ENCODE data around the gene PNLDC1. TPM values are rescaled to one million over a fixed set of nuclear protein-coding genes. Genes with fewer than 3 reads are reported as not detected.

Gene PNLDC1
- total and polyA plus RNA-seq, 9 of the 15 experiments (the other 6 are each of a cell fraction or from before 2014, with no cell fraction given): 0.12 TPM; not detected in 8

DNA sequence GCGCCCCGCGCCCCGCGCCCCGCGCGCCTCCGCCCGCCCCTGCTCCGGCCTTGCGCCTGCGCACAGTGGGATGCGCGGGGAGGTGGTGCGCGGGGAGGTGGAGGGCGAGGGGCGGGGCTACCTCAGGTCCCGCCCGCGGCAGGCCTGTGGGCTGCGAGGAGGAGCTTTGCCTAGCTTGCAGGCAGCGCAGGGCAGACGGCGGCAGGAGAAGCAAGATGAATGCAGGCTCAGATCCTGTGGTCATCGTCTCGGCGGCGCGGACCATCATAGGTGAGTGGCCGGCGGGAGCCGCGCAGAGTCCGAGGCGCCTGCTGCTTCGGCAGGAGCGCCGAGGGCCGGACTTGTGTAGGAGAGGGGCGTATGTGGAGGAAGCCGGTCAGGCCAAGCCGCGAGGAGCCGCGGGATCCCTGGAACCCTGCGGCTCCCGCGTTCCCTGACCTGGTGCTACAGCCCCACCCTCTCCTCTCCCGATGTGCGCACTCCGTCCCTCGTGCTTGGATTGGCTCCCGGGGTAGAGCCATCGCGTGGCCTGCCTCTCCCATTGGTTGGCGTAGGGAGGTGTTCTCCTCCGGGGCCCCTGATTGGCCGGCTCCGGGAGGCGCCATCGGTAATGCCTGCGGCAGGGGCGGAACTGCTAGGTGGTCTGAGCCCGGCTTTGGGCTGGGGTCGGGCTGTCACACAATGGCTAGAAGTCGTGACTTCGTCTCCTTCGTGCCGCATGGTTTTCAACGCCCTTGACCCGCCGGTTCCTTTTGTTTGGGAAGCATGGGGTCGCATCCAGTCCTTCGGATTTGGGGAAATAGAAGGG is 38.0 kb upstream of the PNLDC1 start, which contains the start of gene ACAT2 (continued):
- TF ChIP-seq, protein P1, sequence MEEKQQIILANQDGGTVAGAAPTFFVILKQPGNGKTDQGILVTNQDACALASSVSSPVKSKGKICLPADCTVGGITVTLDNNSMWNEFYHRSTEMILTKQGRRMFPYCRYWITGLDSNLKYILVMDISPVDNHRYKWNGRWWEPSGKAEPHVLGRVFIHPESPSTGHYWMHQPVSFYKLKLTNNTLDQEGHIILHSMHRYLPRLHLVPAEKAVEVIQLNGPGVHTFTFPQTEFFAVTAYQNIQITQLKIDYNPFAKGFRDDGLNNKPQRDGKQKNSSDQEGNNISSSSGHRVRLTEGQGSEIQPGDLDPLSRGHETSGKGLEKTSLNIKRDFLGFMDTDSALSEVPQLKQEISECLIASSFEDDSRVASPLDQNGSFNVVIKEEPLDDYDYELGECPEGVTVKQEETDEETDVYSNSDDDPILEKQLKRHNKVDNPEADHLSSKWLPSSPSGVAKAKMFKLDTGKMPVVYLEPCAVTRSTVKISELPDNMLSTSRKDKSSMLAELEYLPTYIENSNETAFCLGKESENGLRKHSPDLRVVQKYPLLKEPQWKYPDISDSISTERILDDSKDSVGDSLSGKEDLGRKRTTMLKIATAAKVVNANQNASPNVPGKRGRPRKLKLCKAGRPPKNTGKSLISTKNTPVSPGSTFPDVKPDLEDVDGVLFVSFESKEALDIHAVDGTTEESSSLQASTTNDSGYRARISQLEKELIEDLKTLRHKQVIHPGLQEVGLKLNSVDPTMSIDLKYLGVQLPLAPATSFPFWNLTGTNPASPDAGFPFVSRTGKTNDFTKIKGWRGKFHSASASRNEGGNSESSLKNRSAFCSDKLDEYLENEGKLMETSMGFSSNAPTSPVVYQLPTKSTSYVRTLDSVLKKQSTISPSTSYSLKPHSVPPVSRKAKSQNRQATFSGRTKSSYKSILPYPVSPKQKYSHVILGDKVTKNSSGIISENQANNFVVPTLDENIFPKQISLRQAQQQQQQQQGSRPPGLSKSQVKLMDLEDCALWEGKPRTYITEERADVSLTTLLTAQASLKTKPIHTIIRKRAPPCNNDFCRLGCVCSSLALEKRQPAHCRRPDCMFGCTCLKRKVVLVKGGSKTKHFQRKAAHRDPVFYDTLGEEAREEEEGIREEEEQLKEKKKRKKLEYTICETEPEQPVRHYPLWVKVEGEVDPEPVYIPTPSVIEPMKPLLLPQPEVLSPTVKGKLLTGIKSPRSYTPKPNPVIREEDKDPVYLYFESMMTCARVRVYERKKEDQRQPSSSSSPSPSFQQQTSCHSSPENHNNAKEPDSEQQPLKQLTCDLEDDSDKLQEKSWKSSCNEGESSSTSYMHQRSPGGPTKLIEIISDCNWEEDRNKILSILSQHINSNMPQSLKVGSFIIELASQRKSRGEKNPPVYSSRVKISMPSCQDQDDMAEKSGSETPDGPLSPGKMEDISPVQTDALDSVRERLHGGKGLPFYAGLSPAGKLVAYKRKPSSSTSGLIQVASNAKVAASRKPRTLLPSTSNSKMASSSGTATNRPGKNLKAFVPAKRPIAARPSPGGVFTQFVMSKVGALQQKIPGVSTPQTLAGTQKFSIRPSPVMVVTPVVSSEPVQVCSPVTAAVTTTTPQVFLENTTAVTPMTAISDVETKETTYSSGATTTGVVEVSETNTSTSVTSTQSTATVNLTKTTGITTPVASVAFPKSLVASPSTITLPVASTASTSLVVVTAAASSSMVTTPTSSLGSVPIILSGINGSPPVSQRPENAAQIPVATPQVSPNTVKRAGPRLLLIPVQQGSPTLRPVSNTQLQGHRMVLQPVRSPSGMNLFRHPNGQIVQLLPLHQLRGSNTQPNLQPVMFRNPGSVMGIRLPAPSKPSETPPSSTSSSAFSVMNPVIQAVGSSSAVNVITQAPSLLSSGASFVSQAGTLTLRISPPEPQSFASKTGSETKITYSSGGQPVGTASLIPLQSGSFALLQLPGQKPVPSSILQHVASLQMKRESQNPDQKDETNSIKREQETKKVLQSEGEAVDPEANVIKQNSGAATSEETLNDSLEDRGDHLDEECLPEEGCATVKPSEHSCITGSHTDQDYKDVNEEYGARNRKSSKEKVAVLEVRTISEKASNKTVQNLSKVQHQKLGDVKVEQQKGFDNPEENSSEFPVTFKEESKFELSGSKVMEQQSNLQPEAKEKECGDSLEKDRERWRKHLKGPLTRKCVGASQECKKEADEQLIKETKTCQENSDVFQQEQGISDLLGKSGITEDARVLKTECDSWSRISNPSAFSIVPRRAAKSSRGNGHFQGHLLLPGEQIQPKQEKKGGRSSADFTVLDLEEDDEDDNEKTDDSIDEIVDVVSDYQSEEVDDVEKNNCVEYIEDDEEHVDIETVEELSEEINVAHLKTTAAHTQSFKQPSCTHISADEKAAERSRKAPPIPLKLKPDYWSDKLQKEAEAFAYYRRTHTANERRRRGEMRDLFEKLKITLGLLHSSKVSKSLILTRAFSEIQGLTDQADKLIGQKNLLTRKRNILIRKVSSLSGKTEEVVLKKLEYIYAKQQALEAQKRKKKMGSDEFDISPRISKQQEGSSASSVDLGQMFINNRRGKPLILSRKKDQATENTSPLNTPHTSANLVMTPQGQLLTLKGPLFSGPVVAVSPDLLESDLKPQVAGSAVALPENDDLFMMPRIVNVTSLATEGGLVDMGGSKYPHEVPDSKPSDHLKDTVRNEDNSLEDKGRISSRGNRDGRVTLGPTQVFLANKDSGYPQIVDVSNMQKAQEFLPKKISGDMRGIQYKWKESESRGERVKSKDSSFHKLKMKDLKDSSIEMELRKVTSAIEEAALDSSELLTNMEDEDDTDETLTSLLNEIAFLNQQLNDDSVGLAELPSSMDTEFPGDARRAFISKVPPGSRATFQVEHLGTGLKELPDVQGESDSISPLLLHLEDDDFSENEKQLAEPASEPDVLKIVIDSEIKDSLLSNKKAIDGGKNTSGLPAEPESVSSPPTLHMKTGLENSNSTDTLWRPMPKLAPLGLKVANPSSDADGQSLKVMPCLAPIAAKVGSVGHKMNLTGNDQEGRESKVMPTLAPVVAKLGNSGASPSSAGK (IDR thresholded peaks at IDR 0.05): peak; percentile 53; the same call in 1 of the 2 replicates
- TF ChIP-seq SPI1 (IDR thresholded peaks at IDR 0.05; ENCODE audit: borderline replicate concordance, low read depth, low read length) (0 out of 2 replicates have a peak, but pooled peaks have one; percentile 31), MTA2 (IDR thresholded peaks at IDR 0.05; ENCODE audit: low read depth) (no peak), PREB (CRISPR knock-in tag; IDR thresholded peaks at IDR 0.05) (no peak), ZBTB33 (CRISPR knock-in tag; IDR thresholded peaks at IDR 0.05) (0 out of 2 replicates have a peak, but pooled peaks have one; percentile 30), ZNF511 (CRISPR knock-in tag; IDR thresholded peaks at IDR 0.05) (peak; percentile 75; the same call in 1 of the 2 replicates), TOE1 (IDR thresholded peaks at IDR 0.05; ENCODE audit: borderline replicate concordance) (peak; percentile 72), TOE1 (CRISPR knock-in tag; IDR thresholded peaks at IDR 0.05; ENCODE audit: borderline replicate concordance, low read depth) (no peak), POLR2AphosphoS2 (IDR thresholded peaks at IDR 0.05; ENCODE audit: low read length) (peak; percentile 35; the same call in 1 of the 2 replicates), JUND (IDR thresholded peaks at IDR 0.05; ENCODE audit: borderline replicate concordance, low read depth, low read length) (0 out of 2 replicates have a peak, but pooled peaks have one; percentile 1), JUND (tag; IDR thresholded peaks at IDR 0.05; ENCODE audit: borderline replicate concordance, low read depth, low read length) (peak; percentile 24; the same call in 1 of the 3 replicates)
